Body of pancreas (tissue), 4 donors: Measurements from ENCODE around the gene PRDM16.

ENCODE experiments used
- CTCF ChIP-seq, 7 experiments: fragments of 450-650 bp in 4 of 7; fragments of 200-600 bp in 3 of 7; sonication (generic) in 3 of 7; IDR thresholded peaks; one replicate each; pipeline ENCODE4 v1.5.1; 2016 to 2019; ENCODE audit warnings: antibody characterized with exemption in 7 of 7
- POLR2A ChIP-seq, 3 donors: fragments of 450-650 bp; IDR thresholded peaks; one replicate each; pipeline ENCODE4 v1.6.1; 2016; ENCODE audit warnings: antibody characterized with exemption in 3 of 3, mild to moderate bottlenecking in 2 of 3

GRCh38 chr1:3268281-3268680 is 199.3 kb downstream of the PRDM16 start:
- TF ChIP-seq CTCF (IDR thresholded peaks at IDR 0.05) (no peak), POLR2A (IDR thresholded peaks at IDR 0.05) (no peak)
